IPS-NIHi7 (cell line): ENCODE measurements around the gene ZBTB7B.
"Not testable (repeated sequence)": the region's sequence is repeated elsewhere in the genome, so short reads cannot be mapped to it uniquely, and the experiment has no call there.

Experiments used
- DNase-seq: peaks from one replicate; pipeline ENCODE4 v3.0.0; 2012; ENCODE audit warnings: mixed read lengths; ENCODE audit errors: extremely low spot score

The ZBTB7B gene

DNA sequence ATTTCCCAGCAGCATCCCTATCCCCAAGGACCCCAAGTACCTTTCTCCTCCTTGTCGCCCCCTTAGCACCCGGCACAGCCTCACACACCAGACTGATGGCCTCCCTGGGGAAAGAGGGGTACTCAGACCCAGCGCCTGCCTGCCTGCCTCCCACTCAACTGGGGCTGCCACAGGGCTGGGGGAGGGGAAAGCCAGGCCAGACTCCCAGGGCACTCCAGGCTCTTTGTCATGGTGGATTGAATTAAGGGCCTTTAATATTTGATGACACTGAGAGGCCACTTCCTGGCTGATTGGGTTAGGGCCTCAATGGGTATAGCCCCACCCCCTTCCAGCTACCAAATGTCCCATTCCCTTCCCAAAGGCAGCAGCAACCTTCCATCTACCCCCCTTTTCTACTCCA is 33.9 kb upstream of the ZBTB7B start:
- no peak for DNase-seq

- no peak for DNase-seq
Observed at GRCh38 chr1:154969246-154969645, 33.4 kb upstream of the ZBTB7B start.

GRCh38 chr1:154969860-154970452 is 32.6 kb upstream of the ZBTB7B start:
- DNase-seq = no peak

GRCh38 chr1:154970631-154971340 is 31.8 kb upstream of the ZBTB7B start, which contains the start of gene SHC1:
Gene SHC1 (minus strand): TSS chr1:154970747. CDS start chr1:154970526, 221 bp downstream.
- peak; percentile 91 for DNase-seq

DNA sequence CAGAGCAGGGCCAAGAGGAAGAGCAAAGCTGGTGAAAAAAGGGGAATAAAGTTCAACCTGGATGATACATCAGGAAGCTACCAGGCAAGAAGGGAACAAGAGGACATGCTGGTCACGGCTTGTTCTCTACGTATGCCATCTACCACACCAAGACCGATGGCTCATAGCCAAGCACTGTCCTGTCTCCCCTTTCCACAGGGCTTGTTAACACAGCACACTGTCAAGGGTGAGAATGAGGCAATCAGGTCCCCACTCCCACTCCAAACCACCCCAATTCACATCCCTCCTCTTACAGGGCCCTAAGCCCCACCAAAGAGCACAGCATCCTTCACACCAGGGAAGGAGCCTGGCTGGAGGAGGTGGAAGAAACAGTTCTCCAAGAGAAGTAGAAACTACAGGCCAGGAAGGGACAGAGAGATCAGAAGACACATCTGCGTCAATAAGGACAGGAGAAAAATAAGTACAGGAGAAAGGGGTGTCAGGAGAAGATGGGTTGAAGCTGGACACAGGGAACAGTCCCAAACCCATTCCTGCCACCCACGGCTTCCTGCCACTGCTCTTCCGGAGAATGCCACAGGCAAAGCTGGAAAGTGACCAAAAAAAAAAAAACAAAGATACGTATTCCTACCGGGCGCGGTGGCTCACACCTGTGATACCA is 31.1 kb upstream of the ZBTB7B start:
- no peak for DNase-seq

DNA sequence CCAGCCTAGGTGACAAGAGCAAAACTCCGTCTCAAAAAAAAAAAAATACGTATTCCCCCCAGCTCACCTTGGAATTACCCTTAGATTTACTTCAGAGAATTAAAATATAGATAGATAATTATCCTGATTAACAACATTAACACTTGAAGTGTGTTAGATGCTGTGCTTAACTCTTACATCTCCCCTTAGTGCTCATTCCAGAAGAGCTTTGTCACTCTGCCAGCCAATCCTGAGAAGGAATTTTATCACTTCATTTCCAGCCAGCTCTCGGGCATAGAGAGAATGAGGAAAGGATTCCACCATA is 30.4 kb upstream of the ZBTB7B start:
- no peak for DNase-seq

DNA sequence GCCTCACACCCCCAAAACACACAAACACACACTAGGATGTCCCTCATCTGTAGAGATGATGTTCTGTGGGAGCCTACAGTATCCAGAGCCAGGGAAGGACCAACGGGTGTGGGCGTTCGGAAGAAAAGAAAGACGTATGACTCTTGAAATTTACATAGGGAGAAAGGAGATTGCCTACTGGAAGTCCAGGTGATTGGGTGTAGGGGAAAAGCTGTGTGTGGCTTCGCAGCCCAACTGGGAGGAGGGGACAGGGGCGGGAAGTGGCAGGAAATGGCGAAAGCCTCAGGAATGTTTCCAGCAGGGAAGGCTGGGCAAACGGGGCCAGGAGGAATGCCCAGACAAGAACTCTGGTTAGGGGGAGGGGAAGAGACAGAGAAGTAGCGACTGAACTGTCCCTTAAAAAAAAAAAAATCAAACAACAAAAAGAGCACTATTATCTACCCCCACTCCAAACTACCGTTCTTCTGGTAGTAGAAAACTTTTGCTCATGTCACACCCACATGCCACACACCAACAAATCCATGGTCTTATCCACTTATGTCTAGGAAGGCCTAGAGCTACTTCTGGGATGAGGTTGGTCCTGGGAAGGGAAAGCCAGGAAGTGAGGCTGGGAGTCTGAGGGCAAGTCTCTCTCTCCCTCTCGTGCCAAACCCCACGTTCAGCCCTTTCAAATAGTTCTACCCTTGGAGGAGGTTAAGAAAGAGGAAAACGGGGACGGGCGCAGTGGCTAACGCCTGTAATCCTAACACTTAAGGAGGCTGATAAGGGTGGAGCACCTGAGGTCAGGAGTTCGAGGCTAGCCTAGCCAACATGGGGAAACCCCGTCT is 29.9 kb upstream of the ZBTB7B start:
- peak; percentile 69 for DNase-seq

DNA sequence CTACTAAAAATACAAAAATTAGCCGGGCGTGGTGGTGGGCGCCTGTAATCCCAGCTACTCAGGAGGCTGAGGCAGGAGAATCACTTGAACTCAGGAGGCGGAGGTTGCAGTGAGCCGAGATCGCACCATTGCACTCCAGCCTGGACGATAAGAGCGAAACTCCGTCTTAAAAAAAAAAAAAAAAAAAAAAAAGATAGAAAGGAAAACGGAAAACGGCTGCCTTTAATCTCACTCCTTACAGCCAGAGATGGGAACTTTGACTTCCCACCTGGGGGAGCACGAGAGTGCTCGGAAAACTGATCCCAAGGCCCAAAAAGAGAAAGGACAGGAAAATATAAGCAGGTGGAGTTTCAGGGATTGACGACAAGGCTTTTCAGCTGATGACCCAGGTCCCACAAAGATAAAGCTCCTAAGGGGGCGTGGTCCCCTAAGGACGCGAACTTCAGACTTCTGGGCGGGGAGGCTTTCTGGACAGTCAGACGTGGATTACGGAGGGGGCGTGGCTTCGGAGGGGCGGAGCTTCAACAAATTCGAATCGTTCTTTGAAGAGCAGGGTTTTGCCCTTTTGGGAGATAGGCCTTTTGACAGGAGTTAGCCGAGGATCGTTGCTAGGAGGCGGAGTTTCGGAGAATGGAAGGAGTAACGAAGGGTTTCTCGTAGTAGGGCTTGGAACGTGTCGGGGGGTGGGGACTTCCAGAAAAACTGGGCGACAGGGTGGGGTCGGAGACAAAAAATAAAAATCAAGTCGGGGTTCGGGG is 29.1 kb upstream of the ZBTB7B start:
- DNase-seq = peak; percentile 65

DNA sequence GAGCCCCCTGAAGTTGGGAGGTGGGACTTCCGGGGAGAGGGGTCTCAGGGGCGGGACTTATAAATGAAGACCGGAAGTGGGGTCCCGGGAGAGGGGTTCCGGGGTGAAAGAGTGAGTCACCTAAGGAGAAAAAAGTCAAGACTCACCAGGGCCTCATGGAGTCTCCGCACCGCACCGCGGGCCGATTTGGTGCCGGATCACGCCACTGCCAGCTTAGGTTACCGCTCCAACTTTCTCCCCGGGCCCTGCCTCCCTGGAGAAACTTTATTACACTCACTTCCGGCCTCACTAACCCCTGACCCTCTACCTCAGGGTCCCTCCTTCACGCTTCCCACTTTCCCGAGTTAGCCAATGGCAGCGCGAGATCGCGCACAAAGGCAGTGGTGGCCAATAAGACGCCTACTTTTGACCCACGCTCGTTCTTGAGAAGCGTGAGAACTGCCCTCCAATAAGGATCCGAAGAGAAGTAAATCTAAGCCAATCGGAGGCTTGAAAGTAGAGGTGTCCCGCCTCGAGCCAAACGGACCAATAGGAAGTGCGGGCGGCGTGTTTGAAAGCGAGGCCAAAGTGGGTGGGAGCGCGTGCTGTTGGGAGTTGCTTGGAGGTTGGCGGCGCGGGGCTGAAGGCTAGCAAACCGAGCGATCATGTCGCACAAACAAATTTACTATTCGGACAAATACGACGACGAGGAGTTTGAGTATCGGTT is 28.3 kb upstream of the ZBTB7B start, which contains the start of gene CKS1B:
CKS1B (plus strand) TSS at position 580 of the 706 bp plus-strand sequence; CDS start at position 645, 65 bp downstream.
- DNase-seq = peak; percentile 86

DNA sequence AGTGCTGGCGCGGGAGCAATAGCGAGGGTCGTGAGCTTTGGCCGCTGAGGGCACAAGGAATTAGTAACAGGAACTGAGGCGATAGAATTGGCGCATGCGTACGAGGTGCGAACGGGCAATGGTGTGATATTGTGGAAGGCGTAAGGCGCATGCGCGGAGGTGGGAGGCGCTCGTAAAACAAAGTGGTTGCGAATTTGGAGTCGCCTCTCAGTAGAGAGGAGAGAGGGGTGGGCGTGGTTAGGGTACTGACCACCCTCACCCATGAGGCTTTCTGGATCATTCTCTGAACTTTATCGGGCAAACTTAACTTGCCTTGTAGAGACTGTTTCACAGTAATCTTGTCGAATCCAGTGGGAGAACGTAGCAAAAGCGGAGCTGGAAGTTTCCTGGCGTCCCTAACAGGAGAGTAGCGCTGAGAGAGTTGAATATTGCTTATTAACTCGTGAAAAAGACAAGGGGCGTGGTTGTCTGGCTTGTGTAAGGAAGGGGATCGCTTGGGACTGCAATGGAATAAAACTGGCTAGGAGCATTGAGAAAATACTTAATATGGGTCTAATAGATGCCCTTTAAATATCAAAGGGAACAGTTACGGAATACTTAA is 27.7 kb upstream of the ZBTB7B start:
- DNase-seq = peak; percentile 84

DNA sequence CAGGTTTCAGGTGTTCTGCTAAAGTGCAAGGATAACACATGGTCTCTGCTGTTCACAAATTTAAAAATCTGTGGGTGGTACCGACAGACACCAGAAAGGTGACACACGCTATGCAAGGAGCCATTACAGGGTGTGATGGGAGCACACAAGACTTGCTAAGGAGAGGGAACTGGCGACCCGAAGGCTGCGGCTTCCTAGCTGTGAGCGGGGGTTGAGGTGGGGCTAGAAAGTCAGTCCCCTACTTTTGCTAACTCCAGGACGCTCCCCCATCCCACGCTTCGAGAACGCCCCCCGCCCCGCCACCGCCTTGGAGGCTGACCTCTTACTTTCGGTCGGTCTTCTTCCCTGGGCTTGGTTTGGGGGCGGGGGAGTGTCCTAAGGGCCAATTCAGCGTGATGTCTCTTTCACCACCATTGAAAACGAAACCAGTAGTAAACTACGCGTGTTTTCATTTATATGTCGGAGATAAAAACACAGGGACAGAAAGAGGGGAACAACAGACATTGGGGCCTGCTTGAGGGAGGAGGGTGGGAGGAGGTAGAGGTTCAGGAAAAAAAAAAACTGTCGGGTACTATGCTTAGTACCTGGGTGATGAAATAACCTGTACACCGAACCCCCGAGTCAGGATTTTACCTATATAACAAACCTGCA is 27.1 kb upstream of the ZBTB7B start:
- DNase-seq = no peak

GRCh38 chr1:154977762-154978161 is 24.8 kb upstream of the ZBTB7B start:
- DNase-seq = not testable (repeated sequence)

- DNase-seq = no peak
Observed at GRCh38 chr1:154978360-154978759, 24.2 kb upstream of the ZBTB7B start.

GRCh38 chr1:154982341-154982740 is 20.3 kb upstream of the ZBTB7B start:
- no peak for DNase-seq

DNA sequence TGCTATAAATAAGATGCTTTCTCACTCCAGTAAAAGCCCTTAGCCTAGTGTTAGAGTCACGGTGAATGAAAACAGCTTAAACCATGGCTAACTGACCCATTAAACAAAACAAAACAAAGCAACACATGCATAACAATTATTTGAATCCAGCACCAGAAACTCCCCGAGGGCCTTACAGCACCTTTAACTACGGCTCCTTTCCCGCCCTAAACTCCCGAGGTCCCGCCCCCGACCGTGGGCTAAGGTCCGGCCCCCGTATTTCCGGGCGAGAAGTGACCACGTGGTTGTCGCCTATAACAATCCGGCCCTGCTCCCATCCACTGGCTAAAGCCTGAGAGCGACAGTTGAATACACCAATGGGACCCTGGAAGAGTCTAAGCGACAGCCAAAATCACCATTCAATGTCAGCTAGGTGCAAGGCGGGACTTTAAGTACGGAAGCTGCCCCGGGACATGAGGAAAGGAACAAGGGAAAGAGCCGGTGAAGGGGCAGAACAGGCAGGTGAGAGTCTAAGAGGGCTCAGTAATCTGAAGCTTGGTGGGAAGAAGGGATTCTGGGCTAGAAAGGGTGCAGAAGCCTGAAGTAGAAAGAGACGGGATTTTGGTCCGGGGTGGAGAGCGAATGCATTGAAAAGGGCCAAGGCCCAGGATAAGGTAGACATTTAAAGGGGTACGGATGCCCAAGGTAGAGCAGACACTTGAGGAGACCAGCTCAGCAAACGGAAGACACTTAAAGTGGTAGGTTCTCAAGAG is 19.5 kb upstream of the ZBTB7B start, which contains the start of gene FLAD1:
FLAD1 (plus strand) TSS at position 448 of the 752 bp plus-strand sequence. CDS start 351 bp downstream, outside the sequence.
- peak; percentile 95 for DNase-seq

GRCh38 chr1:154983776-154984466 is 18.7 kb upstream of the ZBTB7B start:
- no peak for DNase-seq

- not testable (repeated sequence) for DNase-seq
Observed at GRCh38 chr1:154986736-154987135, 15.9 kb upstream of the ZBTB7B start.

- no peak for DNase-seq
Observed at GRCh38 chr1:154987326-154987725, 15.3 kb upstream of the ZBTB7B start.
